Endodermal cell (in vitro differentiated cells): ENCODE results near the gene C12orf42. TPM values are rescaled to one million over a fixed set of nuclear protein-coding genes. Genes with fewer than 3 reads are reported as not detected.

Source experiments
- DNase-seq: peaks from one replicate; pipeline ENCODE4 v3.0.0-alpha.2; 2017
- H3K27ac ChIP-seq: 2 replicates; pipeline ENCODE4 v1.5.1; 2013; ENCODE audit warnings: mild to moderate bottlenecking, low read depth, low read length, moderate library complexity
- H3K27me3 ChIP-seq: 2 replicates; pipeline ENCODE4 v1.6.1; 2013; ENCODE audit warnings: mild to moderate bottlenecking, low read length, moderate library complexity; ENCODE audit not compliant: insufficient read depth, control insufficient read depth, poor library complexity, severe bottlenecking
- H3K36me3 ChIP-seq: 2 replicates; pipeline ENCODE4 v1.7.0; 2013; ENCODE audit warnings: mild to moderate bottlenecking, low read length, moderate library complexity; ENCODE audit not compliant: control insufficient read depth, insufficient read depth
- H3K4me1 ChIP-seq: one replicate; pipeline ENCODE4 v1.7.0; 2013; ENCODE audit warnings: low read length; ENCODE audit not compliant: control insufficient read depth, insufficient read depth
- H3K4me3 ChIP-seq: 2 replicates; pipeline ENCODE4 v1.5.1; 2013; ENCODE audit warnings: mild to moderate bottlenecking, low read length, moderate library complexity
- H3K9ac ChIP-seq: 2 replicates; pipeline ENCODE4 v1.6.1; 2013; ENCODE audit warnings: mild to moderate bottlenecking, low read length, moderate library complexity; ENCODE audit not compliant: poor library complexity, severe bottlenecking; ENCODE audit errors: extremely low read depth
- H3K9me3 ChIP-seq: 2 replicates; pipeline ENCODE4 v1.6.1; 2013; ENCODE audit warnings: mild to moderate bottlenecking, low read length, moderate library complexity; ENCODE audit not compliant: control insufficient read depth
- H3K27ac Mint-ChIP-seq: 2 replicates; pipeline ENCODE4 v1.8.0; 2020; ENCODE audit warnings: mixed read lengths
- H3K27me3 Mint-ChIP-seq: 2 replicates; pipeline ENCODE4 v1.8.0; 2021; ENCODE audit warnings: mild to moderate bottlenecking, mixed read lengths; ENCODE audit not compliant: insufficient read depth
- H3K36me3 Mint-ChIP-seq: 2 replicates; pipeline ENCODE4 v1.8.0; 2020; ENCODE audit warnings: low read depth, mixed read lengths
- H3K4me1 Mint-ChIP-seq: 2 replicates; pipeline ENCODE4 v1.8.0; 2020; ENCODE audit warnings: mixed read lengths
- H3K4me3 Mint-ChIP-seq: 2 replicates; pipeline ENCODE4 v1.8.0; 2020; ENCODE audit warnings: mild to moderate bottlenecking, moderate library complexity, mixed read lengths
- H3K9me3 Mint-ChIP-seq: 2 replicates; pipeline ENCODE4 v1.8.0; 2020; ENCODE audit warnings: mild to moderate bottlenecking, mixed read lengths
- CTCF ChIP-seq: fragments of 200-600 bp; sonication (generic); conservative IDR thresholded peaks from 2 replicates; pipeline ENCODE4 v1.5.0; 2021; ENCODE audit warnings: antibody characterized with exemption, mild to moderate bottlenecking
- WGBS, 2 experiments: methylation state at CpG; one replicate each; pipeline versions ENCODE4 v1.1.5 to v1.1.7; 2013; ENCODE audit warnings: missing lambda C conversion rate in 2 of 2, mixed read lengths in 1 of 2; ENCODE audit not compliant: insufficient coverage in 1 of 2, insufficient read length in 1 of 2; 5-methylcytosine and 5-hydroxymethylcytosine counted together
- total RNA-seq, 2 donors: library from RNA; stranded (reverse); fragmentation: NEBNext Ultra II Directional in 1 of 2; extraction: Animal tissue kit (Norgen Biotek cat#: 25700) in 1 of 2; gene quantifications; 2 replicates in 1 of 2; 3 replicates in 1 of 2; pipeline ENCODE4 v1.2.1, GENCODE V29; 2021

The C12orf42 gene
- total RNA-seq, 2 donors from 2014 or later, result not detected

DNA sequence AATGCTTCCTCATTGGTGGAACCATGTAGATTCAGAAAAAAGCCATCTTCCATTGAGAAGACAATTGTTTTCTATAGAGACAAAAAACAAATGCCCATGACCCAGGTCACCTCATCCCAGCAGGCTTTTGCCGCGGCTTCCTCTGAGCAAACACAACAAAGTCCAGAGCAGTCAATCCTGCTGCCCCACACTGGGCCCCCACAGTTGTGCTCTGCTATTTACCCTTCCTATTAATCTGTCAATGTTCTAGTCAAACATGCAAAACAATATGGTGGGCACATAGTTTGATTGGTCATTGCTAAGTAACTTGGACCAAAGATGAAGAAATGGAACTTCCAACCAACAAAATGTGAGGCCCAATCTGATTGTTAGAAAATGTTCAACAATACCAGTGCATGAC is 20.7 kb downstream of the C12orf42 start:
- Histone ChIP-seq H3K36me3 (no peaks in the 10 kb centered on the region), H3K9ac (no peak overlapping the region), H3K4me1 (no peaks in the 10 kb centered on the region), H3K27me3 (no peaks in the 10 kb centered on the region), H3K9me3 (no peaks in the 10 kb centered on the region), H3K27ac (peak overlapping the region; percentile 33), H3K4me3 (no peak overlapping the region)
- no peaks in the 10 kb centered on the region for H3K36me3 Mint-ChIP-seq
- no peak for DNase-seq
- no peak overlapping the region for H3K4me3 Mint-ChIP-seq
- no peak overlapping the region for H3K27ac Mint-ChIP-seq
- H3K4me1 Mint-ChIP-seq, result no peaks in the 10 kb centered on the region
- peaks cover 2% of the 10 kb centered on the region for H3K27me3 Mint-ChIP-seq
- TF ChIP-seq CTCF, result no peak
- 56 to 93% methylated on average over 2 of the region's 2 CpGs for WGBS, 2 experiments
- peaks cover 16% of the 10 kb centered on the region for H3K9me3 Mint-ChIP-seq

- peaks cover 2% of the 10 kb centered on the region for H3K27me3 Mint-ChIP-seq
- no peak overlapping the region for H3K27ac ChIP-seq
- H3K4me1 ChIP-seq, result no peaks in the 10 kb centered on the region
- no peak overlapping the region for H3K9ac ChIP-seq
- TF ChIP-seq CTCF, result no peak
- no peak for DNase-seq
- H3K9me3 ChIP-seq, result no peaks in the 10 kb centered on the region
- no peak overlapping the region for H3K27ac Mint-ChIP-seq
- no peak overlapping the region for H3K4me3 ChIP-seq
- H3K36me3 Mint-ChIP-seq, result no peaks in the 10 kb centered on the region
- no peaks in the 10 kb centered on the region for H3K36me3 ChIP-seq
- no peaks in the 10 kb centered on the region for H3K9me3 Mint-ChIP-seq
- no peak overlapping the region for H3K4me3 Mint-ChIP-seq
- H3K4me1 Mint-ChIP-seq, result no peaks in the 10 kb centered on the region
- no peaks in the 10 kb centered on the region for H3K27me3 ChIP-seq
Measured at GRCh38 chr12:103470664-103471063, 25.1 kb downstream of the C12orf42 start.

DNA sequence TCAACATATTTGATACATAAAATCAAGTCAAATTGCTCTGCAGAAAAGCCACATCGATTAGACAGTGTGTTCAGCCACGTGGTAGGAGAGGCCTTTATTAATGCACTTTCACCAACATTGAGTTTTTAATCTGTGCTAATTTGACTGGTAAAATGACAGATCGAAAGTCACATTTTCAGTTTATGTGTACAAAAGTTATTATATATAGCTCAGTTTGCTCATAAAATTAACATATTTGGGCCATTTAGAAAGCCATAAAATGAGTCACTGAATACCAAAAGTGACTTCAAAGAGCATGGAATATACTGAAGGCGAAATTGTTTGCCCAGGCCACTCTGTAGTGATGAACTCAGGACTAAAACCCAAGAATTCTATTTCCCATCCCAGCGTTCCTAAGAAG is 26.0 kb downstream of the C12orf42 start:
- Mint-ChIP-seq H3K4me1 (no peaks in the 10 kb centered on the region), H3K4me3 (no peak overlapping the region), H3K27ac (no peak overlapping the region), H3K36me3 (no peaks in the 10 kb centered on the region), H3K27me3 (peaks cover 2% of the 10 kb centered on the region), H3K9me3 (peaks cover 6% of the 10 kb centered on the region)
- TF ChIP-seq CTCF, result no peak
- Histone ChIP-seq H3K4me1 (no peaks in the 10 kb centered on the region), H3K27me3 (no peaks in the 10 kb centered on the region), H3K9me3 (no peaks in the 10 kb centered on the region), H3K9ac (no peak overlapping the region), H3K36me3 (no peaks in the 10 kb centered on the region), H3K27ac (no peak overlapping the region), H3K4me3 (no peak overlapping the region)
- DNase-seq, result no peak
- WGBS, 2 experiments, result 90 to 92% methylated on average over 2 to 5 of the region's 5 CpGs
